DND-41 (cell line): Measurements from ENCODE around the gene EEFSEC.

ENCODE experiments used
- ATAC-seq: fragments of 200-7000 bp; cut with Tn5 transposase; 3 replicates; pipeline ENCODE4 v1.9.1; 2021; ENCODE audit warnings: low read depth; ENCODE audit not compliant: insufficient read depth
- DNase-seq: peaks from one replicate; pipeline ENCODE4 v3.0.0-alpha.2; 2020
- H2AFZ ChIP-seq: 2 replicates; pipeline ENCODE4 v1.6.0; 2012; ENCODE audit warnings: low read depth, low read length
- H3K27ac ChIP-seq: 2 replicates; pipeline ENCODE4 v1.5.1; 2012; ENCODE audit warnings: low read length, inconsistent platforms
- H3K27me3 ChIP-seq: fragments of 200-600 bp; sonication (generic); 2 replicates; pipeline ENCODE4 v1.6.0; 2012; ENCODE audit warnings: low read length, mild to moderate bottlenecking, inconsistent platforms; ENCODE audit not compliant: insufficient read depth, poor library complexity
- H3K36me3 ChIP-seq: 2 replicates; pipeline ENCODE4 v1.5.1; 2012; ENCODE audit warnings: low read length, inconsistent platforms; ENCODE audit not compliant: insufficient read depth
- H3K4me1 ChIP-seq: 2 replicates; pipeline ENCODE4 v1.5.1; 2012; ENCODE audit warnings: mild to moderate bottlenecking, low read length; ENCODE audit not compliant: insufficient read depth
- H3K4me2 ChIP-seq: 2 replicates; pipeline ENCODE4 v1.6.0; 2012; ENCODE audit warnings: mild to moderate bottlenecking, moderate library complexity, low read length, inconsistent platforms; ENCODE audit not compliant: insufficient read depth
- H3K4me3 ChIP-seq, 2 experiments: fragments of 200-600 bp in 1 of 2; shearing (Covaris generic) in 1 of 2; 2 replicates each; pipeline ENCODE4 v1.5.1; 2012 to 2016; ENCODE audit warnings: inconsistent platforms in 2 of 2, low read length in 2 of 2, mild to moderate bottlenecking in 2 of 2, low read depth in 1 of 2, moderate library complexity in 1 of 2
- H3K79me2 ChIP-seq: 2 replicates; pipeline ENCODE4 v1.6.0; 2012; ENCODE audit warnings: low read length, inconsistent platforms; ENCODE audit not compliant: insufficient read depth
- H3K9ac ChIP-seq: 2 replicates; pipeline ENCODE4 v1.6.0; 2012; ENCODE audit warnings: low read depth, mild to moderate bottlenecking, inconsistent platforms, low read length, moderate library complexity
- H3K9me3 ChIP-seq: 2 replicates; pipeline ENCODE4 v1.5.1; 2012; ENCODE audit warnings: low read length, moderate library complexity, mild to moderate bottlenecking, inconsistent platforms; ENCODE audit not compliant: insufficient read depth, severe bottlenecking
- H4K20me1 ChIP-seq: 2 replicates; pipeline ENCODE4 v1.6.0; 2012; ENCODE audit warnings: low read length; ENCODE audit not compliant: insufficient read depth
- CTCF ChIP-seq: IDR thresholded peaks from 2 replicates; pipeline ENCODE4 v1.5.1; 2012; ENCODE audit warnings: borderline replicate concordance, low read length, moderate library complexity, mild to moderate bottlenecking; ENCODE audit not compliant: poor library complexity, severe bottlenecking; ENCODE audit errors: extremely low read depth
- EZH2 ChIP-seq: IDR thresholded peaks from 3 replicates; pipeline ENCODE4 v1.6.1; 2012; ENCODE audit warnings: borderline replicate concordance, low read depth, mild to moderate bottlenecking, moderate library complexity, low read length, inconsistent platforms; ENCODE audit not compliant: severe bottlenecking

EEFSEC gene

DNA sequence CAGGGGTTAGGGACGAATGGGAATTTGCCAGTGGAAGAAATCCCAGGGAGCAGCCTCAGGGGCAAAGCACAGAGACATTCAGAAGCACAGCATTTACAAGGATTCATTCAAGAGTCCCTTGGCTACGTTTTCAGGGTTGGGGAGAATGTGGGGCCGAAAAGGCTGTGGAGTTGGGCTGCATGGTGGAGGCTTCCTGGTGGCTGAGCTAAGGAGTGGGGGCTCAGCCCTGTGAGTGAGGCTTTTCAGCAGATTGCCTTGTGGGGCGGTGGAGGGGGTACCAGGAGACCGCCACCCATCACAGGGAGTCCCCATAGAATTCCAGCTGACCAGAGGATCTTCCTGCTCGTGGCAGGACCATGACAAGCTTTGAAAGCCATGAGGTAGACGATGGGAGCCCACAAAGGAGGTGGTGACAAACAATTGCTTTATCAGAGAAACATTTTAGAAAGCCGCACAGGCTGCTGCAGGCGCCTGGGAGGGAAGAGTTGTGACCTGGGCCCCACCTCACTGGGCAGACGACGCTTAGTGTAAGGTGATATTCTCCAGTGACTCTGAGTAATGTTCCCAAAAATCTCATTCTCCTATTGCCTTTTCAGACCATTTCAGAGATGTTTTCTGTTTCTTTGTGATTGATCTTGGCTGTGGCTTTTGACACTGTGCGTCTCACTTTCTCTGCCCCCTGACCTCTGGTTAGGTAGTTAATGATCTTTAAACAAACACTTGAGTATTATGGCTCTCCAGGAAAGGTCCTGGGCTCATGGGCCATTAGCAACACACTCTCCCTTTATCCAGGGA lies 185.5 kb downstream of the EEFSEC start:
- peaks cover 9% of the 10 kb centered on the region for H4K20me1 ChIP-seq
- peaks cover 43% of the 10 kb centered on the region for H3K36me3 ChIP-seq
- no peak overlapping the region for H3K9ac ChIP-seq
- H2AFZ ChIP-seq = no peak overlapping the region
- no peak overlapping the region for H3K4me3 ChIP-seq
- H3K79me2 ChIP-seq = no peaks in the 10 kb centered on the region
- H3K9me3 ChIP-seq = no peaks in the 10 kb centered on the region
- H3K4me2 ChIP-seq = no peak overlapping the region
- no peaks in the 10 kb centered on the region for H3K27me3 ChIP-seq
- DNase-seq (no peak), ATAC-seq (no peak)
- TF ChIP-seq CTCF (no peak), EZH2 (no peak)
- H3K4me1 ChIP-seq = no peaks in the 10 kb centered on the region
- H3K27ac ChIP-seq = no peak overlapping the region

DNA sequence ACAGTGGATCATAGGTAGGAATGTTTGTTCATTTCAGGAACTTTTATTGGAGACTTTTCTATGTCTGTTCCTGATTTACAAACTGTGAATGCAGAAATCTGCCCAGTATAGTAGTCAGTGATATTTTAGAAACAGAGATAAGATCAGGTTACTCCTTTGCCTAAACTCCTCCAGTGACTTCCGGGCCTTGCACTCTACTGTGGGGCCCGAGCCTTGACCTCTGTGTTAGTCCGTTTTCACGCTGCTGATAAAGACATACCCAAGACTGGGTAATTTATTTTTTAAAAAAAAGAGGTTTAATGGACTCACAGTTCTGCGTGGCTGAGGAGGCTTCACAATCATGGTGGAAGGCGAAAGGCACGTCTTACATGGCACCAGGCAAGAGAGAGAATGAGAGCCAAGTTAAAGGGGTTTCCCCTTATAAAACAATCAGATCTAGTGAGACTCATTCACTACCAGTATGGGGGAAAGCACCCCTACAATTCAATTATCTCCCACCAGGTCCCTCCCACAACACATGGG lies 186.3 kb downstream of the EEFSEC start:
- no peak overlapping the region for H3K4me3 ChIP-seq
- no peaks in the 10 kb centered on the region for H3K9me3 ChIP-seq
- H3K4me1 ChIP-seq = no peaks in the 10 kb centered on the region
- no peak for DNase-seq
- no peak for ATAC-seq
- H3K27me3 ChIP-seq = no peaks in the 10 kb centered on the region
- peaks cover 9% of the 10 kb centered on the region for H4K20me1 ChIP-seq
- peaks cover 46% of the 10 kb centered on the region for H3K36me3 ChIP-seq
- no peak overlapping the region for H3K4me2 ChIP-seq
- H2AFZ ChIP-seq = no peak overlapping the region
- TF ChIP-seq CTCF (no peak), EZH2 (no peak)
- no peak overlapping the region for H3K27ac ChIP-seq
- no peak overlapping the region for H3K9ac ChIP-seq
- no peaks in the 10 kb centered on the region for H3K79me2 ChIP-seq

- DNase-seq = no peak
- H3K4me2 ChIP-seq = no peak overlapping the region
- H3K4me3 ChIP-seq = no peak overlapping the region
- H4K20me1 ChIP-seq = peaks cover 9% of the 10 kb centered on the region
- peaks cover 48% of the 10 kb centered on the region for H3K36me3 ChIP-seq
- H3K27ac ChIP-seq = no peak overlapping the region
- no peak for ATAC-seq
- TF ChIP-seq EZH2 (no peak), CTCF (no peak)
- no peak overlapping the region for H3K9ac ChIP-seq
- no peak overlapping the region for H2AFZ ChIP-seq
- H3K79me2 ChIP-seq = no peaks in the 10 kb centered on the region
- H3K9me3 ChIP-seq = no peaks in the 10 kb centered on the region
- H3K27me3 ChIP-seq = no peaks in the 10 kb centered on the region
- no peaks in the 10 kb centered on the region for H3K4me1 ChIP-seq
These were observed 187.1 kb downstream of the EEFSEC start for GRCh38 chr3:128340198-128340903.
